Measurements from ENCODE around the gene RABEP1.

The RABEP1 gene

GRCh38 chr17:5408186-5408585, 126.1 kb downstream of the RABEP1 start:
- TF ChIP-seq ZFP30 (CRISPR knock-in tag; IDR thresholded peaks at IDR 0.05): no peak
- no peak for TF ChIP-seq ZNF565 (CRISPR knock-in tag; conservative IDR thresholded peaks at IDR 0.05; ENCODE audit: low read depth)
- no peak for TF ChIP-seq PPARA (CRISPR knock-in tag; IDR thresholded peaks at IDR 0.05; ENCODE audit: borderline replicate concordance)
- no peak for TF ChIP-seq BACH2 (CRISPR knock-in tag; IDR thresholded peaks at IDR 0.05; ENCODE audit: borderline replicate concordance)
- TF ChIP-seq CSRNP3 (CRISPR knock-in tag; IDR thresholded peaks at IDR 0.05): no peak
- TF ChIP-seq ZFP3 (CRISPR knock-in tag; IDR thresholded peaks at IDR 0.05): no peak
- TF ChIP-seq ZNF8 (CRISPR knock-in tag; IDR thresholded peaks at IDR 0.05): no peak
- no peak for TF ChIP-seq OSR1 (CRISPR knock-in tag; IDR thresholded peaks at IDR 0.05)
- no peak for TF ChIP-seq ZC3H10 (CRISPR knock-in tag; IDR thresholded peaks at IDR 0.05)
- no peak for TF ChIP-seq RARB (CRISPR knock-in tag; IDR thresholded peaks at IDR 0.05)
- TF ChIP-seq TSHZ2 (CRISPR knock-in tag; IDR thresholded peaks at IDR 0.05): no peak
- no peak for TF ChIP-seq POU6F1 (CRISPR knock-in tag; IDR thresholded peaks at IDR 0.05; ENCODE audit: borderline replicate concordance, low read depth)
- no peak for TF ChIP-seq ARNTL (CRISPR knock-in tag; IDR thresholded peaks at IDR 0.05; ENCODE audit: borderline replicate concordance, low read depth)
- no peak for TF ChIP-seq ZNF70 (CRISPR knock-in tag; IDR thresholded peaks at IDR 0.05)
- TF ChIP-seq, protein P1, sequence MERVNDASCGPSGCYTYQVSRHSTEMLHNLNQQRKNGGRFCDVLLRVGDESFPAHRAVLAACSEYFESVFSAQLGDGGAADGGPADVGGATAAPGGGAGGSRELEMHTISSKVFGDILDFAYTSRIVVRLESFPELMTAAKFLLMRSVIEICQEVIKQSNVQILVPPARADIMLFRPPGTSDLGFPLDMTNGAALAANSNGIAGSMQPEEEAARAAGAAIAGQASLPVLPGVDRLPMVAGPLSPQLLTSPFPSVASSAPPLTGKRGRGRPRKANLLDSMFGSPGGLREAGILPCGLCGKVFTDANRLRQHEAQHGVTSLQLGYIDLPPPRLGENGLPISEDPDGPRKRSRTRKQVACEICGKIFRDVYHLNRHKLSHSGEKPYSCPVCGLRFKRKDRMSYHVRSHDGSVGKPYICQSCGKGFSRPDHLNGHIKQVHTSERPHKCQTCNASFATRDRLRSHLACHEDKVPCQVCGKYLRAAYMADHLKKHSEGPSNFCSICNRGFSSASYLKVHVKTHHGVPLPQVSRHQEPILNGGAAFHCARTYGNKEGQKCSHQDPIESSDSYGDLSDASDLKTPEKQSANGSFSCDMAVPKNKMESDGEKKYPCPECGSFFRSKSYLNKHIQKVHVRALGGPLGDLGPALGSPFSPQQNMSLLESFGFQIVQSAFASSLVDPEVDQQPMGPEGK (CRISPR knock-in tag; IDR thresholded peaks at IDR 0.05; ENCODE audit: borderline replicate concordance): no peak
- TF ChIP-seq TOX (CRISPR knock-in tag; IDR thresholded peaks at IDR 0.05; ENCODE audit: borderline replicate concordance): no peak
- no peak for ATAC-seq

- TF ChIP-seq SNAI2 (CRISPR knock-in tag; IDR thresholded peaks at IDR 0.05): no peak
- TF ChIP-seq ZC3H10 (CRISPR knock-in tag; IDR thresholded peaks at IDR 0.05): no peak
- no peak for TF ChIP-seq ARNTL (CRISPR knock-in tag; IDR thresholded peaks at IDR 0.05; ENCODE audit: borderline replicate concordance, low read depth)
- no peak for TF ChIP-seq CREB5 (CRISPR knock-in tag; IDR thresholded peaks at IDR 0.05; ENCODE audit: low read depth)
- no peak for TF ChIP-seq CSDC2 (CRISPR knock-in tag; IDR thresholded peaks at IDR 0.05)
- TF ChIP-seq ZNF70 (CRISPR knock-in tag; IDR thresholded peaks at IDR 0.05): no peak
- TF ChIP-seq, protein P1 (CRISPR knock-in tag; IDR thresholded peaks at IDR 0.05; ENCODE audit: borderline replicate concordance): no peak
- TF ChIP-seq GLIS3 (CRISPR knock-in tag; IDR thresholded peaks at IDR 0.05): no peak
- TF ChIP-seq POU6F1 (CRISPR knock-in tag; IDR thresholded peaks at IDR 0.05; ENCODE audit: borderline replicate concordance, low read depth): no peak
- TF ChIP-seq RARB (CRISPR knock-in tag; IDR thresholded peaks at IDR 0.05): no peak
- TF ChIP-seq TCF4 (CRISPR knock-in tag; IDR thresholded peaks at IDR 0.05; ENCODE audit: borderline replicate concordance): no peak
- TF ChIP-seq OSR1 (CRISPR knock-in tag; IDR thresholded peaks at IDR 0.05): no peak
- TF ChIP-seq PPARA (CRISPR knock-in tag; IDR thresholded peaks at IDR 0.05; ENCODE audit: borderline replicate concordance): no peak
- TF ChIP-seq ZNF565 (CRISPR knock-in tag; conservative IDR thresholded peaks at IDR 0.05; ENCODE audit: low read depth): no peak
- TF ChIP-seq ZFP30 (CRISPR knock-in tag; IDR thresholded peaks at IDR 0.05): no peak
- no peak for TF ChIP-seq TOX (CRISPR knock-in tag; IDR thresholded peaks at IDR 0.05; ENCODE audit: borderline replicate concordance)
- TF ChIP-seq ZNF8 (CRISPR knock-in tag; IDR thresholded peaks at IDR 0.05): no peak
- TF ChIP-seq CSRNP3 (CRISPR knock-in tag; IDR thresholded peaks at IDR 0.05): no peak
- TF ChIP-seq BACH2 (CRISPR knock-in tag; IDR thresholded peaks at IDR 0.05; ENCODE audit: borderline replicate concordance): no peak
- no peak for ATAC-seq
Measured at GRCh38 chr17:5410594-5411272, 128.6 kb downstream of the RABEP1 start.

Data from SK-N-SH treated with all-trans-retinoic acid at 6 μM for 48 hours (cell line).